ENCODE measurements around the gene KDM7A.

- TF ChIP-seq ZNF274 (IDR thresholded peaks at IDR 0.05; ENCODE audit: low read depth, low read length) (no peak), SUZ12 (IDR thresholded peaks at IDR 0.05; ENCODE audit: extremely low read depth, insufficient read depth, insufficient read length) (no peak)
Measured at GRCh38 chr7:140168816-140169215, 8.0 kb downstream of the KDM7A start.

Data from NT2/D1 (cell line).